HCT116 (cell line): Measurements from ENCODE around the gene ATP2B1. TPM values are rescaled to one million over a fixed set of nuclear protein-coding genes. Genes with fewer than 3 reads are reported as not detected.
A peak's percentile ranks its signal among the peaks of the same experiment; 100 is the strongest.

ENCODE experiments used
- ATAC-seq: fragments of 200-7000 bp; cut with Tn5 transposase; 2 replicates; pipeline ENCODE4 v1.9.1; 2020; ENCODE audit warnings: mild to moderate bottlenecking, moderate library complexity
- BruUV-seq: library from RNA; stranded (reverse); fragments of 400-500 nt; replicated peaks from 2 replicates; lab custom pipeline; 2021; lab: Mats Ljungman, UMichigan
- CTCF ChIA-PET: fragments of 300-600 bp; sonication (Branson Sonifier 250); formaldehyde crosslinking; loops from one replicate; lab custom pipeline; 2021; ENCODE audit warnings: antibody characterized with exemption; lab: Charles Lee
- POLR2A ChIA-PET: fragments of 300-600, 350-600 bp; sonication (Branson Sonifier 250); formaldehyde crosslinking; loops from one replicate; lab custom pipeline; 2021; ENCODE audit warnings: antibody characterized with exemption; lab: Charles Lee
- RAD21 ChIA-PET, 2 experiments: fragments of 300-600 bp; sonication (Branson Sonifier 250); formaldehyde crosslinking; loops; one replicate each; lab custom pipeline; 2023; ENCODE audit warnings: low total read pairs in 2 of 2; ENCODE audit not compliant: uncharacterized antibody in 2 of 2, unreplicated experiment in 2 of 2, low non-redundant PET in 1 of 2; lab: Charles Lee
- DNase-seq: peaks from one replicate; pipeline ENCODE4 v3.0.0-alpha.2; 2010; ENCODE audit warnings: low read depth, low spot score
- H2AFZ ChIP-seq: fragments of 200-600 bp; shearing (Covaris generic), sonication (generic); 2 replicates; pipeline ENCODE4 v1.6.1; 2017; ENCODE audit warnings: low read depth, mixed run types, mixed read lengths, antibody characterized with exemption, low read length; ENCODE audit not compliant: poor library complexity, severe bottlenecking
- H3K27ac ChIP-seq: 2 replicates; pipeline ENCODE4 v1.5.1; 2012; ENCODE audit warnings: low read depth, low read length
- H3K27me3 ChIP-seq: fragments of 200-600 bp; sonication (generic); 2 replicates; pipeline ENCODE4 v1.6.1; 2016; ENCODE audit warnings: mixed run types, low read length, mixed read lengths; ENCODE audit not compliant: insufficient read depth
- H3K36me3 ChIP-seq, 2 experiments: fragments of 200-500 bp in 1 of 2; fragments of 200-600 bp in 1 of 2; sonication (Bioruptor generic) in 1 of 2; sonication (generic) in 1 of 2; 2 replicates each; pipeline versions ENCODE4 v1.5.1 to v1.6.1; 2014 to 2016; ENCODE audit warnings: low read length in 2 of 2, inconsistent platforms in 1 of 2, mixed read lengths in 1 of 2, mixed run types in 1 of 2; ENCODE audit not compliant: insufficient read depth in 2 of 2, control insufficient read depth in 1 of 2
- H3K4me1 ChIP-seq, 2 experiments: fragments of 200-600 bp in 1 of 2; sonication (generic) in 1 of 2; 2 replicates each; pipeline versions ENCODE4 v1.5.1 to v1.6.1; 2012 to 2017; ENCODE audit warnings: low read length in 2 of 2, inconsistent platforms in 1 of 2, mild to moderate bottlenecking in 1 of 2, mixed read lengths in 1 of 2, mixed run types in 1 of 2, moderate library complexity in 1 of 2; ENCODE audit not compliant: insufficient read depth in 2 of 2, control insufficient read depth in 1 of 2
- H3K4me2 ChIP-seq: fragments of 200-600 bp; sonication (generic); 2 replicates; pipeline ENCODE4 v1.6.1; 2017; ENCODE audit warnings: mixed run types, low read length, mixed read lengths
- H3K4me3 ChIP-seq, 2 experiments: fragments of 200-600 bp in 1 of 2; sonication (generic) in 1 of 2; replicated peaks in 1 of 2; 2 replicates each; pipeline ENCODE4 v1.5.1; 2011 to 2016; ENCODE audit warnings: low read length in 2 of 2, control low read depth in 1 of 2, low read depth in 1 of 2, mild to moderate bottlenecking in 1 of 2, mixed read lengths in 1 of 2, mixed run types in 1 of 2
- H3K79me2 ChIP-seq: fragments of 200-600 bp; sonication (generic); 2 replicates; pipeline ENCODE4 v1.6.1; 2017; ENCODE audit warnings: mild to moderate bottlenecking, mixed run types, low read length, moderate library complexity, mixed read lengths; ENCODE audit not compliant: insufficient read depth
- H3K9ac ChIP-seq: fragments of 200-600 bp; sonication (generic); 2 replicates; pipeline ENCODE4 v1.6.1; 2016; ENCODE audit warnings: low read length, mixed read lengths
- H3K9me2 ChIP-seq: fragments of 200-600 bp; sonication (generic), shearing (Covaris generic); 2 replicates; pipeline ENCODE4 v1.6.1; 2017; ENCODE audit warnings: mixed run types, mild to moderate bottlenecking, moderate library complexity; ENCODE audit not compliant: insufficient read depth
- H3K9me3 ChIP-seq, 2 experiments: fragments of 200-500 bp in 1 of 2; fragments of 200-600 bp in 1 of 2; sonication (Bioruptor generic) in 1 of 2; sonication (generic) in 1 of 2; 2 replicates each; pipeline ENCODE4 v1.6.1; 2014 to 2017; ENCODE audit warnings: low read length in 2 of 2, mixed read lengths in 2 of 2, inconsistent platforms in 1 of 2, low read depth in 1 of 2, mild to moderate bottlenecking in 1 of 2, mixed run types in 1 of 2, moderate library complexity in 1 of 2; ENCODE audit not compliant: control insufficient read depth in 1 of 2, insufficient read depth in 1 of 2
- H4K20me1 ChIP-seq: fragments of 200-600 bp; sonication (generic), shearing (Covaris generic); 2 replicates; pipeline ENCODE4 v1.6.1; 2017; ENCODE audit warnings: mixed run types, mild to moderate bottlenecking, moderate library complexity; ENCODE audit not compliant: insufficient read depth
- CEBPB ChIP-seq: IDR thresholded peaks from 2 replicates; pipeline ENCODE4 v1.6.1; 2012; ENCODE audit warnings: low read depth
- EZH2phosphoT487 ChIP-seq: fragments of 200-600 bp; IDR thresholded peaks from 2 replicates; pipeline ENCODE4 v1.6.1; 2018; ENCODE audit warnings: antibody characterized with exemption, borderline replicate concordance
- MAX ChIP-seq: IDR thresholded peaks from 2 replicates; pipeline ENCODE4 v1.6.1; 2012
- POLR2A ChIP-seq: IDR thresholded peaks from 2 replicates; pipeline ENCODE4 v1.7.0; 2011; ENCODE audit warnings: borderline replicate concordance; ENCODE audit not compliant: insufficient read depth, insufficient read length; ENCODE audit errors: extremely low read depth
- RAD21 ChIP-seq: IDR thresholded peaks from 2 replicates; pipeline ENCODE4 v1.6.1; 2012; ENCODE audit warnings: low read depth, mild to moderate bottlenecking
- SRF ChIP-seq: IDR thresholded peaks from 2 replicates; pipeline ENCODE4 v1.6.1; 2012; ENCODE audit warnings: low read depth
- TCF7L2 ChIP-seq: IDR thresholded peaks from 2 replicates; pipeline ENCODE4 v1.7.0; 2011; ENCODE audit warnings: borderline replicate concordance, inconsistent platforms; ENCODE audit not compliant: insufficient read depth, insufficient read length; ENCODE audit errors: extremely low read depth
- ZBTB33 ChIP-seq: IDR thresholded peaks from 2 replicates; pipeline ENCODE4 v1.6.1; 2011; ENCODE audit warnings: mild to moderate bottlenecking, low read length, moderate library complexity; ENCODE audit not compliant: insufficient replicate concordance; ENCODE audit errors: extremely low read depth
- intact Hi-C: fragments of 100-400 bp; cut with micrococcal nuclease; formaldehyde crosslinking; loops from 2 replicates; pipeline ENCODE4 v1.10.0; 2022
- total RNA-seq: library from RNA; stranded (reverse); gene quantifications from one replicate; pipeline ENCODE4 v1.2.1, GENCODE V29; 2021; ENCODE audit not compliant: unreplicated experiment
- TF ChIP-seq, protein P1 (sequence below), 3 experiments: fragments of 200-600 bp in 1 of 3; sonication (generic) in 1 of 3; IDR thresholded peaks in 2 of 3; conservative IDR thresholded peaks in 1 of 3; 2 replicates each; pipeline ENCODE4 v1.5.1; 2012 to 2017; ENCODE audit warnings: low read depth in 2 of 3, low read length in 2 of 3, antibody characterized with exemption in 1 of 3, borderline replicate concordance in 1 of 3, control low read depth in 1 of 3, mild to moderate bottlenecking in 1 of 3, mixed read lengths in 1 of 3, mixed run types in 1 of 3, moderate library complexity in 1 of 3; ENCODE audit not compliant: insufficient read depth in 1 of 3
- TF ChIP-seq, protein P2 (sequence below): IDR thresholded peaks from 2 replicates; pipeline ENCODE4 v1.6.1; 2012; ENCODE audit warnings: low read depth

The ATP2B1 gene
- total RNA-seq, 1 experiment from 2014 or later = 62.4 TPM

DNA sequence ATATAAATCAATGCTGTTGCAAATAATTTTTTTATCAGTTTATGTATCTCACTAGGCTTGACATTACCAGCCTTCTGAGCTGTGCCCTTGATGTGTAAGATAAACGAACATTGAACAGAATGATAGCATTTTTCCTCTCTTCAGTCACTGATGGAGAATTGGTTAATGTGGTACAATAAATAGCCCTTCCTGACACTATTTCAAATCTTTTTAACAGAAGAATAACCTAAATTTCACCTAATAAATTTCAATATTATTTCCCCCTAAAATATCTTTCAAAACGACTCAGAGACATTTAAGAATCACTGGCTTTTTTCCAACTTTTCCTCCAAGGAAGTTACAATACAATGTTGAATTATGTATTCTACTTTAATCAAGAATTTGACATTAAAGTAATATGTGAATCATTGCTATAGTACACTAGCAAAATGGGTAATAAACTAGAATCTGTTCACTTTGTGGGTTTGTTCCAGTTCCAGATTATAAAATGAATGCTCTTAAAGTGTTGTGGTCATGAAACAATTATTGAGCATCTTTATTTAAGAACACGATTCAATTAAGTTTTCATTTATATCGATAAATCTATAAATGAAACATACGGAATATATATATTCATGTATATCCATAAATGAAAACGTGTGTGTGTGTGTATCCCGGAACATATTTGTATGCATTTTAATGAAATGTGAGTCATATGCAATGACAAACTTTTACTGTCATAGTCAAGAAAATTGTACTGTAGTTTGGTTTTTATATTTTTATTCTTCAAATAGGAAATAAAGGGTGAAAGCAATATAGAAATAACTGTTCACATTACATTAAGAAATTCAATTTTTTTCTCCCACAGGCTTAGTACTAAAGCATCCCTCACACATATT lies 2.5 kb upstream of the ATP2B1 start:
- intact Hi-C loops = no loop called here
- no TSS peak for BruUV-seq
- no peaks in the 10 kb centered on the region for H4K20me1 ChIP-seq
- H3K9me3 ChIP-seq = no peaks in the 10 kb centered on the region
- H3K27ac ChIP-seq = no peak overlapping the region
- no peak for DNase-seq
- H3K4me3 ChIP-seq = peak overlapping the region in 1 of 2 experiments; percentile 76; a peak in 1 of 4 replicates
- ChIA-PET RAD21 (no interaction called here), POLR2A (interaction anchor here (0.9 kb wide), 1 partner anchor 46 kb away, joined by 3 read pairs; no protein-coding TSS in a partner anchor), CTCF (no interaction called here)
- no peak overlapping the region for H2AFZ ChIP-seq
- no peak overlapping the region for H3K9ac ChIP-seq
- peak overlapping the region; percentile 97 for H3K4me2 ChIP-seq
- H3K79me2 ChIP-seq = peaks cover 23% of the 10 kb centered on the region
- no peaks in the 10 kb centered on the region for H3K36me3 ChIP-seq
- H3K4me1 ChIP-seq = peaks cover 3 to 24% of the 10 kb centered on the region in 2 experiments; a peak in 3 of 4 replicates
- no peak for ATAC-seq
- H3K9me2 ChIP-seq = no peaks in the 10 kb centered on the region
- H3K27me3 ChIP-seq = no peaks in the 10 kb centered on the region
- TF ChIP-seq RAD21 (no peak), MAX (no peak), ZBTB33 (no peak), POLR2A (no peak), CEBPB (no peak), SRF (no peak), TCF7L2 (no peak), EZH2phosphoT487 (no peak)
- TF ChIP-seq, protein P1, sequence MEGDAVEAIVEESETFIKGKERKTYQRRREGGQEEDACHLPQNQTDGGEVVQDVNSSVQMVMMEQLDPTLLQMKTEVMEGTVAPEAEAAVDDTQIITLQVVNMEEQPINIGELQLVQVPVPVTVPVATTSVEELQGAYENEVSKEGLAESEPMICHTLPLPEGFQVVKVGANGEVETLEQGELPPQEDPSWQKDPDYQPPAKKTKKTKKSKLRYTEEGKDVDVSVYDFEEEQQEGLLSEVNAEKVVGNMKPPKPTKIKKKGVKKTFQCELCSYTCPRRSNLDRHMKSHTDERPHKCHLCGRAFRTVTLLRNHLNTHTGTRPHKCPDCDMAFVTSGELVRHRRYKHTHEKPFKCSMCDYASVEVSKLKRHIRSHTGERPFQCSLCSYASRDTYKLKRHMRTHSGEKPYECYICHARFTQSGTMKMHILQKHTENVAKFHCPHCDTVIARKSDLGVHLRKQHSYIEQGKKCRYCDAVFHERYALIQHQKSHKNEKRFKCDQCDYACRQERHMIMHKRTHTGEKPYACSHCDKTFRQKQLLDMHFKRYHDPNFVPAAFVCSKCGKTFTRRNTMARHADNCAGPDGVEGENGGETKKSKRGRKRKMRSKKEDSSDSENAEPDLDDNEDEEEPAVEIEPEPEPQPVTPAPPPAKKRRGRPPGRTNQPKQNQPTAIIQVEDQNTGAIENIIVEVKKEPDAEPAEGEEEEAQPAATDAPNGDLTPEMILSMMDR (IDR thresholded peaks at IDR 0.05 in 2 of 3, conservative IDR thresholded peaks at IDR 0.05 in 1 of 3; ENCODE audit: borderline replicate concordance in 1 of 3, insufficient read depth in 1 of 3, low read depth in 2 of 3, low read length in 2 of 3) = no peak
- TF ChIP-seq, protein P2, sequence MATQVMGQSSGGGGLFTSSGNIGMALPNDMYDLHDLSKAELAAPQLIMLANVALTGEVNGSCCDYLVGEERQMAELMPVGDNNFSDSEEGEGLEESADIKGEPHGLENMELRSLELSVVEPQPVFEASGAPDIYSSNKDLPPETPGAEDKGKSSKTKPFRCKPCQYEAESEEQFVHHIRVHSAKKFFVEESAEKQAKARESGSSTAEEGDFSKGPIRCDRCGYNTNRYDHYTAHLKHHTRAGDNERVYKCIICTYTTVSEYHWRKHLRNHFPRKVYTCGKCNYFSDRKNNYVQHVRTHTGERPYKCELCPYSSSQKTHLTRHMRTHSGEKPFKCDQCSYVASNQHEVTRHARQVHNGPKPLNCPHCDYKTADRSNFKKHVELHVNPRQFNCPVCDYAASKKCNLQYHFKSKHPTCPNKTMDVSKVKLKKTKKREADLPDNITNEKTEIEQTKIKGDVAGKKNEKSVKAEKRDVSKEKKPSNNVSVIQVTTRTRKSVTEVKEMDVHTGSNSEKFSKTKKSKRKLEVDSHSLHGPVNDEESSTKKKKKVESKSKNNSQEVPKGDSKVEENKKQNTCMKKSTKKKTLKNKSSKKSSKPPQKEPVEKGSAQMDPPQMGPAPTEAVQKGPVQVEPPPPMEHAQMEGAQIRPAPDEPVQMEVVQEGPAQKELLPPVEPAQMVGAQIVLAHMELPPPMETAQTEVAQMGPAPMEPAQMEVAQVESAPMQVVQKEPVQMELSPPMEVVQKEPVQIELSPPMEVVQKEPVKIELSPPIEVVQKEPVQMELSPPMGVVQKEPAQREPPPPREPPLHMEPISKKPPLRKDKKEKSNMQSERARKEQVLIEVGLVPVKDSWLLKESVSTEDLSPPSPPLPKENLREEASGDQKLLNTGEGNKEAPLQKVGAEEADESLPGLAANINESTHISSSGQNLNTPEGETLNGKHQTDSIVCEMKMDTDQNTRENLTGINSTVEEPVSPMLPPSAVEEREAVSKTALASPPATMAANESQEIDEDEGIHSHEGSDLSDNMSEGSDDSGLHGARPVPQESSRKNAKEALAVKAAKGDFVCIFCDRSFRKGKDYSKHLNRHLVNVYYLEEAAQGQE = no peak
